ENCODE measurements around the gene CPNE6. TPM values are rescaled to one million over a fixed set of nuclear protein-coding genes. Genes with fewer than 3 reads are reported as not detected.

Gene CPNE6
- total and polyA plus RNA-seq, 2 of the 13 experiments (the other 11 are each of a cell fraction or from before 2014, with no cell fraction given), result not detected

- TF ChIP-seq ARID4A (CRISPR knock-in tag; IDR thresholded peaks at IDR 0.05; ENCODE audit: borderline replicate concordance) (0 out of 2 replicates have a peak, but pooled peaks have one; percentile 6), TRIM24 (CRISPR knock-in tag; IDR thresholded peaks at IDR 0.05) (no peak), ZNF225 (CRISPR knock-in tag; IDR thresholded peaks at IDR 0.05) (peak; percentile 39; the same call in 1 of the 2 replicates), HNRNPLL (IDR thresholded peaks at IDR 0.05; ENCODE audit: low read depth, low read length, poor library complexity, severe bottlenecking) (peak; percentile 39), ZFP90 (CRISPR knock-in tag; IDR thresholded peaks at IDR 0.05; ENCODE audit: borderline replicate concordance) (no peak), ZNF761 (CRISPR knock-in tag; conservative IDR thresholded peaks at IDR 0.05) (0 out of 2 replicates have a peak, but pooled peaks have one; percentile 55), NFKB2 (CRISPR knock-in tag; IDR thresholded peaks at IDR 0.05; ENCODE audit: borderline replicate concordance) (peak; percentile 62; the same call in 1 of the 2 replicates)
- TF ChIP-seq, protein P1, sequence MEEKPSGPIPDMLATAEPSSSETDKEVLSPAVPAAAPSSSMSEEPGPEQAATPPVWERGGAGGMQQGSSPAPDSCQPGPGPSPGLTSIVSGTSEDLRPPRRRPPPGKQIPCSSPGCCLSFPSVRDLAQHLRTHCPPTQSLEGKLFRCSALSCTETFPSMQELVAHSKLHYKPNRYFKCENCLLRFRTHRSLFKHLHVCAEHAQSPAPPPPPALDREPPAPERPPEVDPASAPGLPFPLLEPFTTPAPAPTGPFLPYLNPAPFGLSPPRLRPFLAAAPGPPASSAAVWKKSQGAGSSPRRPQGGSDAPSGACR (CRISPR knock-in tag; IDR thresholded peaks at IDR 0.05), result 0 out of 2 replicates have a peak, but pooled peaks have one; percentile 51
These were observed 13.5 kb upstream of the CPNE6 start (continued) for GRCh38 chr14:24057867-24058259.

Data from HepG2 (cell line).